ENCODE measurements around the gene CDC42BPB.
A peak's percentile ranks its signal among the peaks of the same experiment; 100 is the strongest.

CDC42BPB gene

GRCh38 chr14:103091041-103091882, 33.9 kb upstream of the CDC42BPB start:
- no peak for TF ChIP-seq JUND (IDR thresholded peaks at IDR 0.05; ENCODE audit: low read depth)
- peak; percentile 58 to 73 for DNase-seq (ENCODE audit: low read depth in 1 of 2, low spot score in 1 of 2)
- in situ Hi-C loops (cut with HindIII; ENCODE audit: low pct_unique_long_range_greater_than_20kb, low sequenced_read_pairs), result no loop called here

DNA sequence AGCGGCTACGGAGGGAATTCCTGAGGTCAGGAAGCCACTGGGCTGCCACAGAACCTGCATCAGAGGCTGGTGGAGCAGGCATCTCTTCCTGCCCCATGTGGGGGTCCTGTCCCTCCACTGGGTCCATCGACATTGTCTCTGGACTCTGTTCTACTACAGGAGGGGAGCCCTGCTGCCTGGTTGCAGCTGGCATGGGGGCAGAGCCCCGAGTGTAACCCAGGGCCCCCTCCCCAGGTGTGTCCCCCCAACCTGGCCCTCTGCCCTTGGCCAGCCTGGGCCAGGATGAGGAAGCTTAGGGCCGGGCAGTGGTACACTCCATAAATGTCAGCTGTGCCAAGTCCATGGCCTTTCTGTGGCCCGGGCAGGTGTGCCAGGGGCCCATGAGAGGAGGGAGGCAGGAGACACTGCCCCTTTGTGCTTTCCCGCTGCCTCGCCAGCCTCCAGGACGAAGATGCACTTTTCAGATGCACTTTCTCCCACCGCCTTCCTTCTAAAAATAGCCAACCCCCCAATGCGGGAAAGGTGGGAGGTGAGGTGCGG, 33.2 kb upstream of the CDC42BPB start:
- DNase-seq (ENCODE audit: low read depth in 1 of 2, low spot score in 1 of 2), result no peak
- in situ Hi-C loops (cut with HindIII; ENCODE audit: low pct_unique_long_range_greater_than_20kb, low sequenced_read_pairs), result no loop called here
- no peak for TF ChIP-seq JUND (IDR thresholded peaks at IDR 0.05; ENCODE audit: low read depth)

GRCh38 chr14:103089386-103090335, 32.3 kb upstream of the CDC42BPB start:
- no peak for DNase-seq (ENCODE audit: low read depth in 1 of 2, low spot score in 1 of 2)
- TF ChIP-seq JUND (IDR thresholded peaks at IDR 0.05; ENCODE audit: low read depth), result no peak
- in situ Hi-C loops (cut with HindIII; ENCODE audit: low pct_unique_long_range_greater_than_20kb, low sequenced_read_pairs), result no loop called here

DNA sequence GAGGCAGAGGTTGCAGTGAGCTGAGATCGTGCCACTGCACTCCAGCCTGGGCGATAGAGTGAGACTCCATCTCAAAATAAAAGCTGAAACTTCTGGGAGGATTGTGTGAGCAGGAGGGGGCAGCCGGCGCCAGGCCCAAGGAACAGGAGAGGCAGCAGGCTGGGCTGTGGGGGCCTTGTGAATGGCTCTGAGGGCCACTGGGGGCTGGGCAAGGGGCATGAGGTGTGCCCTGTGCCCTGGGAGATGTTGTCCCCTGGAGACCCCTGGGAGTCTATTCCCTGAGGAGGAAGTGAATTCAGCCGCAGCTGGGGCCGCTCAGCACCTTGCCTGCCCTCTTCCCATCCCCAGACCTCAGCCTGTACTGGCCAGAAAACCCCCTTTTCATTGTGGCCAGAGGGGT, 31.6 kb upstream of the CDC42BPB start:
- TF ChIP-seq JUND (IDR thresholded peaks at IDR 0.05; ENCODE audit: low read depth), result no peak
- in situ Hi-C loops (cut with HindIII; ENCODE audit: low pct_unique_long_range_greater_than_20kb, low sequenced_read_pairs), result no loop called here
- no peak for DNase-seq (ENCODE audit: low read depth in 1 of 2, low spot score in 1 of 2)

DNA sequence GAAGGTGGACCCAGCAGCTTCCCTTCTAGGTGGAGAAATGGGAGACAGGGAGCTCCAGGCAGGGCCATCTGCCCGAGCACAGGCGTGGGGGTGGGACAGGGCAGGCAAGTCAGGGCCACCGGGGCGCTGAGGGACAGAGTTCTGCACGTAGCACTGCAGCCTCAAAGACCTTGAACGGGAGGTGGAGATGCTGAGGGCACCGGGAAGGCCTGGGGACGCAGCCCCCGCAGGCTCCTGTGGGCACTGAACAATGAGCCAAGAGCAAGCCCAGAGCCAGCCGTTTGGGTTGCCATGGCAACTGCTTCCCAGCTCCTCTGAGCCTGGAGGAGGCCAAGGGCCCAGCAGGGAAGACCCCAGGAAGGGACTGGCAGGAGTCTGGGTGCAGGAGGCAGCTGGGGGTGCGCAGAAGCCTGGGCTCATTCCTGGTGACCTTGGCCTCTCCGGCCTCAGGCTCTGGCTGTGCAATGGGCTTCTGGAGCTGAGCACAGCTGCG, 30.0 kb upstream of the CDC42BPB start:
- TF ChIP-seq JUND (IDR thresholded peaks at IDR 0.05; ENCODE audit: low read depth), result no peak
- no peak for DNase-seq (ENCODE audit: low read depth in 1 of 2, low spot score in 1 of 2)
- in situ Hi-C loops (cut with HindIII; ENCODE audit: low pct_unique_long_range_greater_than_20kb, low sequenced_read_pairs), result no loop called here

DNA sequence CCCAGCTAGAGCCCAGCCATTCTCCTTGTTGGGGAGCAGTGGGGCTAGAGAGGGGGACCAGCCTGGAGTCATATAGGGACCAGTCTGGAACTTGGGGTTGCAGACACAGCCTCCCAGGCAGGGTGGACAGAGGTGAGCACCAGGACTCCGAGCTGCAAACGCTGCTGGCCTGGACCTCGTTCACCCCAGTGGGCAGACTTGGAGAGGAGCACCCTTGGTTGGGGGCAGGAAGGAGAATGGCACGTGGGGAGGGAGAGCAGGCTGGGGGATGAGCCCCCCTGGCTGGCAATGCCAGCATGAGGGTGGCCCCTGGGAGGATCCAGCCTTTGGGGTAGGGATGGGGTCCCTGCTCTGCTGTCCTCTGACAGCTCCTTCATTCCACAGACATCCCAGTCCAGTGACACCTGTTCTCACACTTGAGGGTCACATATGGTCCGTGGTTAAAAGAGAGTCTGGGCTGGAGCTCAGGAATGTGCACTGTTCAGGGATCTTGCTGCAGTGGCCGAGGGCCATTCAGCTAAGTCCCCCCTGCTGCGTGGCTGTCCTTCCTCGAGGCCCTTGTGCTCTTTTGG, 29.5 kb upstream of the CDC42BPB start:
- in situ Hi-C loops (cut with HindIII; ENCODE audit: low pct_unique_long_range_greater_than_20kb, low sequenced_read_pairs), result no loop called here
- DNase-seq (ENCODE audit: low read depth in 1 of 2, low spot score in 1 of 2), result no peak
- TF ChIP-seq JUND (IDR thresholded peaks at IDR 0.05; ENCODE audit: low read depth), result no peak

DNA sequence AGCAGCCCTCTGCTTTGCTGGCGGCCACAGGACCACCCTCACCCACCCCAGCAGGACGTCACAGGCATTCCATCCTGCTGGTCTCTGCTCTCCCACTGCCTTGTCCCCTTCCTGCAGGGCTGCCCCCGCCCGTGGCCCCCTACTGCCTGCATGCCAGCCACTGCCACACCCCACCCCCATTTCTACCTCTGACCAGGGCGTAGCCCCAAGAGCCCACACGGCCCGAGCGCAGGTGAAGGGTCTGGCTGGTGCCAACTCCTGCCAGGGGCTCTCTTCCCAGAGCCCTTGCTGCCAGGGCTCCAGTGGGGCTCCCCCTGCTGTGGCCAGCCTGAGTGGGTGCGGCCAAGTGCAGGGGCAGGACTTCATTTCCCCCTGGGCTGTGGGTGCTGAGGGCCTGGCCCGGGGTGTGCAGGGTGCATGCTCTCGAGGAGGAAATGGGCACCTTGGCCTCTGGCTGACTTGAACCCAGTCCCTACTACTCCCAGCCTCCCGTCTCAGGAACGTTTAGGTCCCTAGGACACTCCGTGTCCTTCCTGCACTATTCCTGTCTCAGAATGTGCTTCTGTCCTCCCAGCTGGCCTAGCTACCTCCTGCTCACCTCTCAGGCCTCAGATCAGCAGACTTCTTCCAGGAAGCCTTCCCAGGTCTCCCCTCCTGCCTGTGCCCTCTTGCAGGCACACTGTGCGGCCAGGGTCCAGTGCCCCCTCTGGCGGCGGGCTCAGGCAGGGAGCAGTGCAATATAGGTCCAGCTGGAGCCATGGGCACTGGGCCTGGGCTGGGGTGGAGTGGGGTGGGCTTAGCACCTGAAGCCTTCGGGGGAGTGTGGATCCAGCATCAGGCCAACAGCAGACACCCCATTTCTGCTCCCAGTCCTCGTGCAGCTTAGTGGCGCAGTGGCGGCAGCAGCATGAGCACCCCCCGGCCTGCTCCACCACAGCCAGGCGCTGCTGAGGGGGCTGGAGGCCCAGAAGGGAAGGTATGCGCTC, 28.1 kb upstream of the CDC42BPB start:
- no peak for DNase-seq (ENCODE audit: low read depth in 1 of 2, low spot score in 1 of 2)
- in situ Hi-C loops (cut with HindIII; ENCODE audit: low pct_unique_long_range_greater_than_20kb, low sequenced_read_pairs), result no loop called here
- TF ChIP-seq JUND (IDR thresholded peaks at IDR 0.05; ENCODE audit: low read depth), result no peak

DNA sequence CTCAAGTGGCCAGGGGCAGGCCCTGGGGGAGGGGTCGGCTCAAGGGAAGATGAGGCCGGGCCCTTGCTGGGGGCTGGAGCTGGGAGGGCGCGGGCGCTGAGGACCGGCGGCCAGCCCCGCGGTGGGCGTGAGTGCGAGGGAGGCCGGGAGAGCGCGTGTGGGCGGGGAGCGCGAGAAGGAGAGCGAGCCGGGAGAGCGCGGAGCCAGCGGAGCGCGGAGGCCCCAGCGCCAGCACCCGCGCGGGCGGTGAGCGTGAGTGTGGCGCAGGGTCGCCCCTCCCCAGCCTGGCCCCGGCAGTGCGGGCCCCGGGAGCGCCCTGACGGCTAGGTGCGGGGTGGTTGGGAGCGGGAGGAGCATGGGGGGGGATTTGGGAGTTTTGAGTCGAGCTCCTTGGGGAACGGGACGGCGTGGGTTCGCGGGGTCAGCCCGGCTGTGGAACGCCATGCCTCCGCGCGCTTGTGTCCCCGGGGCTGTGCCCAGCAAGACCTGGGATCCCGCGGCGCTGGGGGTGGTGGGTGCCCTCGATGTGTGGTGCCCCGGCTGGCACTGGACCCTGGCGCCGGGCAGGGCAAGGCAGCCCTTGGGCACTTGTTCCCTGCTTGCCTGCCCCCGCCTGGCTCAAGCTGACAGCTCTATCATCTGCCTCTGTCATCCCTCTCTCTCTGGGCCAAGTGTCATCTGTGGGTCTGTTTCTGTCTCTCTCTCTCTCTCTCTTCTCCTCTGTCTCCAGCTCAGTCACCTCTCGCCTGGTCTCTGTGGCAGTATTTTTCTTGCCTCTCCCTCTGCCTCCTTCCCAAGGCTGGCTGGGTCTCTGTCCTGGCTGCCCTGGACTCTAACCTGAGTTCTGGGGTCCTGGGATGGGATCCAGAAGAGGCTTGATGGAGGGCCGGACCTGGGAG, 26.9 kb upstream of the CDC42BPB start, which contains the start of gene LBHD2:
Gene LBHD2 (plus strand): TSS at position 190 of the 899 bp plus-strand sequence. CDS start 1,803 bp downstream, outside the sequence.
- TF ChIP-seq JUND (IDR thresholded peaks at IDR 0.05; ENCODE audit: low read depth), result no peak
- no peak for DNase-seq (ENCODE audit: low read depth in 1 of 2, low spot score in 1 of 2)
- in situ Hi-C loops (cut with HindIII; ENCODE audit: low pct_unique_long_range_greater_than_20kb, low sequenced_read_pairs), result no loop called here

DNA sequence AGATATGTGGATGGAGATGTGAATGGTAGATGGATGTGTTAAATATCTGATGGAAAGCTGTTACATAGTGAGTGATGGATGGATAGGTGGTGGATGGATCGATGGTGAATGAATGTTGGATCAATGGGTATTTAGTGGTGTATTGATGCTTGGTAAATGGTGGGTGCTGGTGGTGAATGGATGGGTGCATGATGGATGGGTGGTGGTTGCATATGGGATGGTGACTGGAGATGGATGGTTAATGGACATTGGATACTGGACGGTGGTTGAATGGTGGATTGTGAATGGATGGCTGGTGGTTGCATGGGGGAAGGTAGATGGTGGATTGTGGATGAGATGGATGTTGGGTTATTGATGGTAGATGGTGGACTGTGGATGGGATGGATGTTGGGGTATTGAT, 24.6 kb upstream of the CDC42BPB start:
- in situ Hi-C loops (cut with HindIII; ENCODE audit: low pct_unique_long_range_greater_than_20kb, low sequenced_read_pairs), result no loop called here
- TF ChIP-seq JUND (IDR thresholded peaks at IDR 0.05; ENCODE audit: low read depth), result no peak
- no peak for DNase-seq (ENCODE audit: low read depth in 1 of 2, low spot score in 1 of 2)

DNA sequence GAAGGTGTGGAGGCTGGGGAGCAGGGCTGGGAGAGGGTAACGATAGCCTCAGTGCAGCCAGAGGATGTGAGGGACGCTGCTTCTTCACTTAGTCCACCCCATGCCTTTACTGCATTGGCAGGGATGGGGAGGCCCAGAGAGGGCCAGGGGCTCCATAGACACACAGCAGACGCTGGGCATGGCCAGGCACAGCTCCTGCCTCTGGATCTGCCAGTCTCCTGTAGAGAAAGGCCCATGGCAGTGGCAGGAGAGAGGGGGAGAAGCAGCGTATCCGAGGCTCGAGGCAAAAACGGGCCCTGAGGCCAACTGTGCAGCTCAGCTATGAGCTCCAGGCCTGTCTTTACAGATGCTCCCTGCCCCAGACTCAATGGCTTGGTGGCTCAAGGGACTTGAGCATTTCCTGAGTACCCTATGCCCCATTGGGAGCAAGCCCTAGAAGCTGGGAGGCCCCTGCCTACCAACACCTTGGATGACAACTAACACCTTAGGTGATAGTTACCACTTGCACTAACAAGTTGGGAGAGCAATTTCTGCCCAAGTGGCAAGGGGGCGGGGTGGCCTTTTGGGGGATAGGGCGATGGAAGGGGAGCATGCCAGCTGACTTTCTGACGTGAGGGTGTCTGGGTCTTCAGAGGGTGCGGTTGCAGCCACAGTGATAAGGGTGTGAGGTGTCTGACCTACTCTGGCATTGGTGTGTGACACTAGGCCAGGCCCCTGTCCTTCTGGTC, 21.7 kb upstream of the CDC42BPB start:
- TF ChIP-seq JUND (IDR thresholded peaks at IDR 0.05; ENCODE audit: low read depth), result no peak
- in situ Hi-C loops (cut with HindIII; ENCODE audit: low pct_unique_long_range_greater_than_20kb, low sequenced_read_pairs), result no loop called here
- no peak for DNase-seq (ENCODE audit: low read depth in 1 of 2, low spot score in 1 of 2)

All from T47D (cell line).